Osteoblast (primary cell): ENCODE results near the gene CIB1. TPM values are rescaled to one million over a fixed set of nuclear protein-coding genes. Genes with fewer than 3 reads are reported as not detected.

Experiments used
- DNase-seq: peaks from one replicate; pipeline ENCODE4 v3.0.0; 2011; ENCODE audit warnings: low spot score, mixed read lengths; ENCODE audit not compliant: insufficient read length; ENCODE audit errors: missing footprints
- H2AFZ ChIP-seq: 2 replicates; pipeline ENCODE4 v1.6.0; 2011; ENCODE audit warnings: mild to moderate bottlenecking, low read length
- H3K27ac ChIP-seq: 2 replicates; pipeline ENCODE4 v1.5.1; 2011; ENCODE audit warnings: mild to moderate bottlenecking, low read depth, low read length, moderate library complexity
- H3K27me3 ChIP-seq: 2 replicates; pipeline ENCODE4 v1.6.0; 2012; ENCODE audit warnings: mild to moderate bottlenecking, control low read depth, inconsistent platforms, low read length, moderate library complexity; ENCODE audit not compliant: insufficient read depth
- H3K36me3 ChIP-seq: 2 replicates; pipeline ENCODE4 v1.5.1; 2011; ENCODE audit warnings: mild to moderate bottlenecking, low read length, control low read depth, moderate library complexity; ENCODE audit not compliant: insufficient read depth
- H3K4me1 ChIP-seq: 2 replicates; pipeline ENCODE4 v1.5.1; 2011; ENCODE audit warnings: mild to moderate bottlenecking, low read length, control low read depth, moderate library complexity; ENCODE audit not compliant: insufficient read depth
- H3K4me2 ChIP-seq: 2 replicates; pipeline ENCODE4 v1.6.0; 2011; ENCODE audit warnings: mild to moderate bottlenecking, low read length; ENCODE audit not compliant: insufficient read depth
- H3K4me3 ChIP-seq: fragments of 200-600 bp; sonication (generic); 3 replicates; pipeline ENCODE4 v1.5.1; 2012; ENCODE audit warnings: mild to moderate bottlenecking, low read length, inconsistent platforms; ENCODE audit not compliant: insufficient read depth
- H3K79me2 ChIP-seq: 2 replicates; pipeline ENCODE4 v1.6.0; 2012; ENCODE audit warnings: mild to moderate bottlenecking, low read length, control low read depth, inconsistent platforms; ENCODE audit not compliant: insufficient read depth
- H3K9me3 ChIP-seq: 2 replicates; pipeline ENCODE4 v1.5.1; 2011; ENCODE audit warnings: low read depth, low read length, control low read depth
- H4K20me1 ChIP-seq: 2 replicates; pipeline ENCODE4 v1.6.0; 2012; ENCODE audit warnings: mild to moderate bottlenecking, low read length, control low read depth; ENCODE audit not compliant: insufficient read depth
- CTCF ChIP-seq: IDR thresholded peaks from 2 replicates; pipeline ENCODE4 v1.5.1; 2011; ENCODE audit warnings: mild to moderate bottlenecking, low read depth, low read length, moderate library complexity; ENCODE audit errors: extremely low read depth
- total RNA-seq: library from RNA; depleted of rRNA; stranded (reverse); fragments of >200 nt; gene quantifications from 2 replicates; pipeline ENCODE4 v1.2.3, GENCODE V29; 2012

The CIB1 gene
- total RNA-seq, 1 donor, result 21.4 TPM

- Histone ChIP-seq H3K27me3 (no peaks in the 10 kb centered on the region), H3K9me3 (no peaks in the 10 kb centered on the region), H2AFZ (peak overlapping the region; percentile 60), H3K36me3 (no peaks in the 10 kb centered on the region), H3K4me1 (no peaks in the 10 kb centered on the region), H4K20me1 (no peaks in the 10 kb centered on the region), H3K4me3 (no peak overlapping the region), H3K79me2 (no peaks in the 10 kb centered on the region), H3K27ac (no peak overlapping the region), H3K4me2 (no peak overlapping the region)
- no peak for DNase-seq
- TF ChIP-seq CTCF, result no peak
Measured at GRCh38 chr15:90192961-90193786, 40.6 kb downstream of the CIB1 start.

GRCh38 chr15:90191794-90192509 is 41.8 kb downstream of the CIB1 start:
- no peak overlapping the region for H2AFZ ChIP-seq
- no peak for TF ChIP-seq CTCF
- no peaks in the 10 kb centered on the region for H3K79me2 ChIP-seq

GRCh38 chr15:90191344-90191687 is 42.4 kb downstream of the CIB1 start:
- Histone ChIP-seq H3K79me2 (no peaks in the 10 kb centered on the region), H4K20me1 (no peaks in the 10 kb centered on the region), H3K27me3 (no peaks in the 10 kb centered on the region), H3K4me2 (no peak overlapping the region), H3K4me1 (no peaks in the 10 kb centered on the region), H3K4me3 (no peak overlapping the region), H3K9me3 (no peaks in the 10 kb centered on the region), H3K27ac (no peak overlapping the region), H3K36me3 (no peaks in the 10 kb centered on the region), H2AFZ (no peak overlapping the region)
- TF ChIP-seq CTCF, result no peak
- peak; percentile 38 for DNase-seq

More at GRCh38 chr15:90191794-90192509, 41.8 kb downstream of the CIB1 start:
- Histone ChIP-seq H3K4me1 (no peaks in the 10 kb centered on the region), H4K20me1 (no peaks in the 10 kb centered on the region), H3K4me3 (no peak overlapping the region), H3K27ac (no peak overlapping the region), H3K9me3 (no peaks in the 10 kb centered on the region), H3K27me3 (no peaks in the 10 kb centered on the region), H3K4me2 (no peak overlapping the region), H3K36me3 (no peaks in the 10 kb centered on the region)
- DNase-seq, result peak; percentile 78
